K562 (cell line): ENCODE data around the gene N4BP2. TPM values are rescaled to one million over a fixed set of nuclear protein-coding genes. Genes with fewer than 3 reads are reported as not detected.
A peak's percentile ranks its signal among the peaks of the same experiment; 100 is the strongest.

Experiments
- BRD9 ChIP-seq: fragments of 450-650 bp; IDR thresholded peaks from 2 replicates; pipeline ENCODE4 v1.6.1; 2018; ENCODE audit warnings: low read depth; ENCODE audit not compliant: partially characterized antibody
- CBX1 ChIP-seq: sonication (generic); IDR thresholded peaks from 2 replicates; pipeline ENCODE4 v1.6.1; 2016; ENCODE audit warnings: antibody characterized with exemption, low read depth, mild to moderate bottlenecking
- FOXK1 ChIP-seq: sonication (generic); formaldehyde crosslinking; IDR thresholded peaks from 2 replicates; pipeline ENCODE4 v1.8.0; 2022; ENCODE audit warnings: missing genetic modification reagents, mild to moderate bottlenecking, borderline replicate concordance
- GABPA ChIP-seq: fragments of 200-800 bp; sonication (Bioruptor generic); conservative IDR thresholded peaks from 2 replicates; pipeline ENCODE4 v1.6.1; 2016; ENCODE audit warnings: low read depth, missing genetic modification characterization, missing compliant biosample characterization
- KLF1 ChIP-seq: fragments of 450-650 bp; IDR thresholded peaks from 2 replicates; pipeline ENCODE4 v1.6.1; 2016; ENCODE audit warnings: missing genetic modification characterization, missing compliant biosample characterization
- MCM7 ChIP-seq, 2 experiments: fragments of 450-650 bp; IDR thresholded peaks; 2 replicates each; pipeline ENCODE4 v1.6.1; 2016 to 2018
- MECOM ChIP-seq: fragments of 250-450 bp; sonication (Bioruptor Pico); IDR thresholded peaks from 2 replicates; pipeline ENCODE4 v1.8.0; 2022; ENCODE audit warnings: inconsistent platforms
- NFRKB ChIP-seq: fragments of 450-650 bp; IDR thresholded peaks from 2 replicates; pipeline ENCODE4 v1.6.1; 2016; ENCODE audit warnings: low read depth
- PRMT5 ChIP-seq: sonication (generic); formaldehyde crosslinking; IDR thresholded peaks from 2 replicates; pipeline ENCODE4 v1.5.0; 2020; ENCODE audit warnings: missing genetic modification reagents
- RAD21 ChIP-seq, 2 experiments: fragments of 250-450 bp in 1 of 2; fragments of 450-650 bp in 1 of 2; sonication (Bioruptor Pico) in 1 of 2; formaldehyde crosslinking in 1 of 2; IDR thresholded peaks in 1 of 2; conservative IDR thresholded peaks in 1 of 2; 2 replicates each; pipeline versions ENCODE4 v1.4.0 to v1.8.0; 2020 to 2022; ENCODE audit warnings: mild to moderate bottlenecking in 2 of 2, moderate library complexity in 1 of 2
- SAFB ChIP-seq: fragments of 200-400 bp; formaldehyde crosslinking; IDR thresholded peaks from 2 replicates; pipeline ENCODE4 v1.6.1; 2017; ENCODE audit warnings: low read depth, low read length, borderline replicate concordance
- SAP30 ChIP-seq: fragments of 200-600 bp; sonication (generic); IDR thresholded peaks from 2 replicates; pipeline ENCODE4 v1.6.1; 2012; ENCODE audit warnings: borderline replicate concordance, low read depth, mild to moderate bottlenecking, moderate library complexity, low read length, control low read depth, inconsistent platforms; ENCODE audit not compliant: insufficient read depth, poor library complexity, severe bottlenecking
- SMARCA5 ChIP-seq: fragments of 450-650 bp; IDR thresholded peaks from 2 replicates; pipeline ENCODE4 v1.6.1; 2016
- SMARCB1 ChIP-seq: IDR thresholded peaks from 2 replicates; pipeline ENCODE4 v1.6.1; 2011; ENCODE audit warnings: improper control_type of control experiment, low read depth; ENCODE audit not compliant: insufficient read length
- SP2 ChIP-seq: IDR thresholded peaks from 2 replicates; pipeline ENCODE4 v1.6.1; 2011; ENCODE audit warnings: mild to moderate bottlenecking, low read depth, low read length, moderate library complexity; ENCODE audit not compliant: poor library complexity, severe bottlenecking; ENCODE audit errors: extremely low read depth
- SREBF2 ChIP-seq: sonication (generic); formaldehyde crosslinking; IDR thresholded peaks from 2 replicates; pipeline ENCODE4 v1.4.0; 2020; ENCODE audit warnings: mild to moderate bottlenecking, missing genetic modification reagents
- VEZF1 ChIP-seq: fragments of 200-800 bp; sonication (Bioruptor generic); IDR thresholded peaks from 2 replicates; pipeline ENCODE4 v1.6.1; 2017; ENCODE audit warnings: missing genetic modification characterization, missing compliant biosample characterization
- YBX1 ChIP-seq: fragments of 450-650 bp; IDR thresholded peaks from 2 replicates; pipeline ENCODE4 v1.7.1; 2016; ENCODE audit warnings: mild to moderate bottlenecking
- ZBED1 ChIP-seq: IDR thresholded peaks from 2 replicates; pipeline ENCODE4 v1.6.1; 2014
- ZBTB33 ChIP-seq: sonication (generic); formaldehyde crosslinking; IDR thresholded peaks from 2 replicates; pipeline ENCODE4 v1.8.1; 2023; ENCODE audit warnings: mild to moderate bottlenecking, missing genetic modification reagents
- ZNF561 ChIP-seq: fragments of 450-650 bp; formaldehyde crosslinking; conservative IDR thresholded peaks from 2 replicates; pipeline ENCODE4 v1.4.0; 2020; ENCODE audit warnings: mild to moderate bottlenecking, moderate library complexity
- polyA plus RNA-seq, 8 experiments: library from polyadenylated mRNA; depleted of rRNA in 4 of 8; stranded (reverse) in 5 of 8; unstranded in 3 of 8; fragments of >200 nt; fragmentation: Nextera tagmentation in 2 of 8; fragmentation: Illumina TruSeq in 1 of 8; extraction: Ambion mirVana in 2 of 8; extraction: Trizol in 1 of 8; gene quantifications; 2 replicates each; pipeline versions ENCODE4 v1.2.1 to v1.2.3, GENCODE V29; 2011 to 2014; ENCODE audit warnings: inconsistent platforms in 1 of 8, missing spikeins in 1 of 8
- total RNA-seq, 7 experiments: library from RNA; depleted of rRNA in 6 of 7; stranded (reverse); fragments of >200 nt in 6 of 7; fragmentation: Illumina TruSeq in 2 of 7; extraction: Trizol in 2 of 7; gene quantifications; 2 replicates each; pipeline versions ENCODE4 v1.2.1 to v1.2.3, GENCODE V29; 2011 to 2021; ENCODE audit warnings: low replicate concordance in 1 of 7
- TF ChIP-seq, protein P1 (sequence below): fragments of 450-650 bp; IDR thresholded peaks from 2 replicates; pipeline ENCODE4 v1.6.1; 2018; ENCODE audit not compliant: partially characterized antibody

N4BP2 gene
- total and polyA plus RNA-seq, 9 of the 15 experiments (the other 6 are each of a cell fraction or from before 2014, with no cell fraction given): 2.7 to 12.6 (median 7.6) TPM

GRCh38 chr4:40199999-40200874 is 143.6 kb downstream of the N4BP2 start (continued):
- TF ChIP-seq ZBTB33 (CRISPR knock-in tag) (no peak), MECOM (CRISPR knock-in tag) (no peak), RAD21 (CRISPR knock-in tag; conservative IDR thresholded peaks at IDR 0.05 in 1 of 2, IDR thresholded peaks at IDR 0.05 in 1 of 2) (0 out of 4 replicates have a peak, but pooled peaks of 1 of the 2 experiments have one; percentile 9), SP2 (no peak), PRMT5 (CRISPR knock-in tag) (no peak), FOXK1 (CRISPR knock-in tag) (no peak), CBX1 (no peak), YBX1 (no peak), SAFB (no peak), SMARCB1 (no peak), BRD9 (no peak), SAP30 (no peak), KLF1 (tag) (no peak), ZNF561 (CRISPR knock-in tag) (no peak), GABPA (peak; percentile 61), SMARCA5 (no peak), VEZF1 (CRISPR knock-in tag) (no peak), NFRKB (peak; percentile 10; the same call in 1 of the 2 replicates), MCM7 (IDR thresholded peaks at IDR 0.05) (no peak), ZBED1 (no peak), SREBF2 (CRISPR knock-in tag) (0 out of 2 replicates have a peak, but pooled peaks have one; percentile 28)
- TF ChIP-seq, protein P1, sequence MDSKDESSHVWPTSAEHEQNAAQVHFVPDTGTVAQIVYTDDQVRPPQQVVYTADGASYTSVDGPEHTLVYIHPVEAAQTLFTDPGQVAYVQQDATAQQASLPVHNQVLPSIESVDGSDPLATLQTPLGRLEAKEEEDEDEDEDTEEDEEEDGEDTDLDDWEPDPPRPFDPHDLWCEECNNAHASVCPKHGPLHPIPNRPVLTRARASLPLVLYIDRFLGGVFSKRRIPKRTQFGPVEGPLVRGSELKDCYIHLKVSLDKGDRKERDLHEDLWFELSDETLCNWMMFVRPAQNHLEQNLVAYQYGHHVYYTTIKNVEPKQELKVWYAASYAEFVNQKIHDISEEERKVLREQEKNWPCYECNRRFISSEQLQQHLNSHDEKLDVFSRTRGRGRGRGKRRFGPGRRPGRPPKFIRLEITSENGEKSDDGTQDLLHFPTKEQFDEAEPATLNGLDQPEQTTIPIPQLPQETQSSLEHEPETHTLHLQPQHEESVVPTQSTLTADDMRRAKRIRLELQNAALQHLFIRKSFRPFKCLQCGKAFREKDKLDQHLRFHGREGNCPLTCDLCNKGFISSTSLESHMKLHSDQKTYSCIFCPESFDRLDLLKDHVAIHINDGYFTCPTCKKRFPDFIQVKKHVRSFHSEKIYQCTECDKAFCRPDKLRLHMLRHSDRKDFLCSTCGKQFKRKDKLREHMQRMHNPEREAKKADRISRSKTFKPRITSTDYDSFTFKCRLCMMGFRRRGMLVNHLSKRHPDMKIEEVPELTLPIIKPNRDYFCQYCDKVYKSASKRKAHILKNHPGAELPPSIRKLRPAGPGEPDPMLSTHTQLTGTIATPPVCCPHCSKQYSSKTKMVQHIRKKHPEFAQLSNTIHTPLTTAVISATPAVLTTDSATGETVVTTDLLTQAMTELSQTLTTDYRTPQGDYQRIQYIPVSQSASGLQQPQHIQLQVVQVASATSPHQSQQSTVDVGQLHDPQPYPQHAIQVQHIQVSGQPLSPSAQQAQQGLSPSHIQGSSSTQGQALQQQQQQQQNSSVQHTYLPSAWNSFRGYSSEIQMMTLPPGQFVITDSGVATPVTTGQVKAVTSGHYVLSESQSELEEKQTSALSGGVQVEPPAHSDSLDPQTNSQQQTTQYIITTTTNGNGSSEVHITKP: peak; percentile 30
